IPS-18c (cell line): Measurements from ENCODE around the gene CA5A.
"Not testable (repeated sequence)": the region's sequence is repeated elsewhere in the genome, so short reads cannot be mapped to it uniquely, and the experiment has no call there.

Experiments
- H3K4me3 ChIP-seq: 2 replicates; pipeline ENCODE4 v1.7.0; 2013; ENCODE audit warnings: low read depth, mild to moderate bottlenecking, low read length, moderate library complexity; ENCODE audit not compliant: insufficient read depth
- H3K9me3 ChIP-seq: one replicate; pipeline ENCODE4 v1.6.1; 2013; ENCODE audit warnings: mild to moderate bottlenecking, low read length, moderate library complexity; ENCODE audit not compliant: control insufficient read depth, insufficient read depth

The CA5A gene

DNA sequence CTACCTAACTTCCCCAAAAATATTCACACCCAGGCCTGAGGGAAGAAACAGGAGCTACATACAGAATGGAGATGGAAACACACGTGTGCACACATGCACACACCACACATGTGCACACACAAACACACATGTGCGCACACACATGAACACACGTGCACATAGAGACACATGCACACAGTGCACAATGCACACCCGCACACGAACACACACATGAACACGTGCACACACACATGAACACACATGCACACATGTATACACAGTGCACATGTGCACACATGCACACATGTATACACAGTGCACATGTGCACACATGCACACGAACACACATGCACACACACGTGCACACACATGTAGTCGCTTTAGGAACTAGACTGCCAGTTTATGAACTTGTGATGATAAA, 18.8 kb downstream of the CA5A start:
- H3K9me3 ChIP-seq = no peaks in the 10 kb centered on the region
- no peak overlapping the region for H3K4me3 ChIP-seq

DNA sequence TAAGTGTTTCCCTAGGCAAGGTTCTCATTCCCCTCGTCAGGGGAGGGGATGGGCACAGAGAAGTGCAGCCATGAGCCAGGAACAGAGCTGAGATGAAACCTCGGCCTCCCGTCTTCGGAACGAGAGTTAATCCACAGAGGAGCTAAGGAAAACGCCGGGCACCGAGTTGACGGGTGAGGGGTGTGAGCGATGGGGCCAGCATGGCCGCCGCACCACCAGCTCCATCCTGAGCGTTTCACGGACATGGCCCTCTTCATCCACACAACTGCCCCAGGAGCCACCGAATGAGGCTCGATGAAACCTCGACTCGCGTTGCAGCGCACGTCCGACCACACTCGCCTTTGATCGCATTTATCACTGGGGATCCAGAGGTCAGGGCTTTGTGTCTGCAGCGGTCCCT, 21.5 kb downstream of the CA5A start:
- Histone ChIP-seq H3K9me3 (no peaks in the 10 kb centered on the region), H3K4me3 (no peak overlapping the region)

DNA sequence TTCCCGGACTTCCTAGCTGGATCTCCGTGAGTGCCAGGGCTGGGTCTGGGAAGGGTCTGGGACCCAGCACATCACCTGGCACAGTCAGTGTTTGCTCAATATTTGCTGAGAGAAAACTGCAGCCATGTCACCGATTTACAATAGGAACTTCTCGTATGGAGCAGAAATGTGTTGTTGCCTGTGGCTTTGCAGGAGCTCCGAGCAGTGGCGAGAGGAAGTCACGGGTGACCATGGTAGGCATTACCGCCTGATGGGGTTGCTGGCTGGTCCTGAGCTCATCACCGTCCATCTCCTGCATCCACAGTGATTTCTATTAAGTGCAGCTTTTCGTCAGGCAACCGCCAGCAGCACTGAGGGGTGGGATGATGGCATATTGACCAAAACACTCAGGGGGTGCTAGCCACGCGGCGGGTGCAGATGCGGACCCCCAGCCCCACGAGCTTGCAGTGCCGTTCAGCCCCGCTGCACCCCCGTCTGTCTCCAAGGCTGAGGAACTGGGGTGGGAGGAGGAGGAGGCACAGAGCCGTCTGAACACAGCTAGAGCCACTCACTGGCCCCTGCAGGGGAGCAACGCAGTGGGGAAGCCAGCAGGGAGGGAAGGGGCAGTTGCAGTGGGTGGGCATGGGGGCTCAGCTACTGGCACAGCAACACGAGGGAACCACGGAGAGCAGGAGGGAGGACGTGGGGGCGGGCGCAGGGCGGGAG, 22.2 kb downstream of the CA5A start:
- H3K4me3 ChIP-seq, H3K9me3 ChIP-seq: not testable (repeated sequence)

DNA sequence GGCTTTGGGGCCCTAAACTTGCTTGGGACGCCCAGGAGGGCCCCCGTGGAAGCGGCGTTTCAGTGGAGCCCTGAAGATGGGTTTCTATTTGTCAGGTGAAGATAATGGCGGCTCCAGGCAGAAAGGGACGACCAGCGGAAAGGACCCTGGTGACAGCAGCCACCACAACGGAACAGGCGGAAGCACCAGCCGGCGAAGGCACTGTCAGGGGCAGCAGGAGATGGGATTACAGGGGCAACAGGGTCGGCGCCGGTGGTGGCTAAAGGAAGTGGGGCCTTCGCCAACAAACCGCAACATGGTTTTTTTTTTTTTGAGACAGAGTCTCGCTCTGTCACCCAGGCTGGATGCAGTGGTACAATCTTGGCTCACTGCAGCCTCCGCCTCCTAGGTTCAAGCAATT, 23.6 kb downstream of the CA5A start:
- not testable (repeated sequence) for H3K9me3 ChIP-seq, H3K4me3 ChIP-seq

DNA sequence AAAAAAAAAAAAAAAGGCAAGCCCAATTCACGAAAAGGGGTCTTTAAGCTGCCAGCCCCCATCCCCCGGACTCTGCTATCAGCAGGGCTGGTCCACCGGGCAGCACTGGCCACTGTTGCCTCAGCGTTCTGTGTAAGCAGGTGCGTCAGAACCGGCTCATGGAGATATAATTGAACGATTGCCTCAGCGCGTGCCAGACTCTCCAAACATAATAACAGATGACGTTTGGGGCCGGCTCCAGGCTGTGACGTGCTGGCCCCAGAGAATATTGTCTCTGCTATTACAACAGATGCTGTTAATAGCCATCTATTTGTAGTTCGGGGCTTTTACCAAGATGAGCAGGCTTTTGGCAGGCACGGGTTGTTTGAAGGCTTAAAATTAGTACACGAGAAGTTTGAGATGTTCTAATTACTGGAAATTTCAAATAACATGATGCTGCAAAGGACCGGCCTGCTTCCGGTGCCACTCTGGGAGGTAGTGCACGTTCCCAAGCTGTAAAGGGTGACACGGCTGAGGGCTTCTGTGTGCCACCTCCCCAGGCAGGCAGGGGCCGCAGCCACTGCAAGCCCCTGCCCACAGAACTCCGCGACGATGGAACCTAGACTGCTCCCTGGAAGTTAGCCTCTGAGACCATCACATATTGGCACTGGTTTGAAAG, 25.1 kb downstream of the CA5A start:
- not testable (repeated sequence) for H3K4me3 ChIP-seq, H3K9me3 ChIP-seq

DNA sequence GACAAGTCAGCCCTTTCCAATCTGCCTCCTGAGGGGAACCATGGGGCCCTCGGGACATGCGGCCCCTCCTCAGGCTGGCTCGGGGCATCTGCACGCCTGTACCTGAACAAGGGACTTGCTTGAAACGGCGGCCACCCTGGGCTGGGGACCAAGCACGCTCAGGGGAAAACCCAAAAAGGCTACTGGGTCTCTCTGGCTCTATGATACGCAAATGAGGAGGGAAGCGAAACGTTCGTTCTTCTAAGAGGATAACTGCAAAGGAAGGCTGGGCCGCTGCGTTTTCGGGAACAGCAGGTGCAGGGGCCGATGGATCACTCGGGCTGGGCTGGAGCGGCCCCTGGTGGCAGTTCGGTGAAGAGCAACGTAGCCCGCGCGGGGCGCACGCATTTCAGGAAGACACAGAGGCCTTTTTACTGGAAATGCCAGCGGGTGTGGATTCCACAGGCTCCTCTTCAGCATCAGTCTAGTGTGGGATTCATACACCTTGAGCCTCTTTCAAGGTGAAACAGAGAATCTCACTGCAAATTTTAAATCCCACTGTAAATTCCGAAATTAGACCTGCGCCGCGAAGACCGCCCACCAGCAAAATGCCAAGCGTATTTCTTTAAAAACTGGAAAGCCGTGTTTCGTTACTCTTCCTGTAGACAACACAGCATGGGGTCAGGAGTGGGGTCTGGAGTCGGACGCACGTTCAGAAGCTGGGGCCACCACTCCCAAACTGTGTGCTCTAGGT, 27.0 kb downstream of the CA5A start:
- not testable (repeated sequence) for H3K9me3 ChIP-seq, H3K4me3 ChIP-seq

DNA sequence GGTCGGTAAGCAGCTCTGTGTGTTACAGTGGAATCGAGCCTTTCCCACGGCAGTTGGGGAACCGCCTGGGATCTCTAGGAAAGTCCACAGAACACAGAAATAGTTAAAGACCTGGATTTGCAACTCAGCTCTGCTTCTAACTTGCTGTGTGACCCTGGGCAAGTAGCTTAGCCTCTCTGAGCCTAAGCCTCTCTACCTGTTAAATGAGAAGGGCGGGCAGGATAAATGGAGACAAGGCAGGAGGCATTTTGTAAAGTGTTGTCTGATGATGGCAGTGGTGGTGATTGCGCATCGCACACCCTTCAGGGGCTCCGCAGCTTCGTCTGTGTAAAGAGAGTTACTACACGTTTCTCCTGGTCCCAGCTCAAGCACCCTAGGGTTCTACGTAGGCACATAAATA, 28.2 kb downstream of the CA5A start:
- not testable (repeated sequence) for H3K9me3 ChIP-seq, H3K4me3 ChIP-seq

DNA sequence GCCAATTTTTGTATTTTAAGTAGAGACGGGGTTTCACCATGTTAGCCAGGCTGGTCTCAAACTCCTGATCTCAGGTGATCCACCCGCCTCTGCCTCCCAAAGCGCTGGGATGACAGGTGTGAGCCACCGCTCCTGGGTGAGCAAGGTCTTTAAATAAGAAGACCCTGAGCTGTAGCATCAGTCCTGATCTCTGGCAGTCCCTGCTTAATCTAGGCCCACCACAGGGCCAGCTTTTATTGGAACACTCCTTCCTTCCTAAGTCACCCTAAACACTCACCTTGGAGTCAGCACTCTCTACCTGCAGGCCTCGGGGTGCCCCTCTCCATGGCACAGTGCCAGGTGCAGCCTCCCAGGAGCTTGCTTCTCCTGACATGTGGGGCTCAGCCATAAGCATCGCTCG, 30.8 kb downstream of the CA5A start:
- H3K4me3 ChIP-seq, H3K9me3 ChIP-seq: not testable (repeated sequence)

DNA sequence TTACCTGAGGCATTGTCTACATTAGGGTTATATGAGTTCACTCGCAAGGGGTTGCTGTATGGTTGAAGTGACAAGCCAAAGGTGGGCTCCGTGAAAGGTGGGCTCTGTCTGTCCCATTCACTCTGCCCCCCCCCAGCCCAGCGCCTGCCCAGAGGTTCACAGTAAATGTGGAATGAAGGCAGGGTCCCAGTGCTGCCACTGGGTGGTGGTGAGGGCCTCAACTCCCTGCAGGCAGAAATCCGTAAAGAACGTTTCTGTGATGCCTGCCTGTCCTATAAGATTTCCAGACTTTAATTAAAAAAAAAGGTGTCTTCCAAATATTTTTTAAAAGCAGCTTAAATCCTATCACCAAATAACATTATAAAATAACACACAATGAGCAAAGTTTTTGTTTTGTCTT, 31.4 kb downstream of the CA5A start:
- H3K9me3 ChIP-seq, H3K4me3 ChIP-seq: not testable (repeated sequence)

DNA sequence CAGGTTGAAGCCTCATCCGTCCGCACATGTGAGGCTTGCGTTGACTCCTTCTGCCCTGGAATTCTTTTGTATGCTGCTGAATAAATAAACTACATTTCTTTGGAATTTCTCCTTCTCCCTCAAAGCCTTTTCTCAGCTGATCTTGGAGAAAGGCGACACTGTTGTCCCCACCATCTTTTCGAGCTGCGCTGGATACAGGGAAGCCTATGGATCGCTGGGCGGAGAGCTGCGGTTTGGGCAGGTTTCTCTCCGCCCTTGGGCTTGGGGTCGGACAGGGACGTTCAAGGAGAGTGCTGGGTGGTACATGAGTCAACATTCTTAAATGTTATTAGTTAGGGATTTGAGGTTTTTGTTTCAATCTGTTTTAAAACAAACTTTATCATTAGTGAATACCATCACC, 35.8 kb downstream of the CA5A start:
- not testable (repeated sequence) for H3K9me3 ChIP-seq, H3K4me3 ChIP-seq

DNA sequence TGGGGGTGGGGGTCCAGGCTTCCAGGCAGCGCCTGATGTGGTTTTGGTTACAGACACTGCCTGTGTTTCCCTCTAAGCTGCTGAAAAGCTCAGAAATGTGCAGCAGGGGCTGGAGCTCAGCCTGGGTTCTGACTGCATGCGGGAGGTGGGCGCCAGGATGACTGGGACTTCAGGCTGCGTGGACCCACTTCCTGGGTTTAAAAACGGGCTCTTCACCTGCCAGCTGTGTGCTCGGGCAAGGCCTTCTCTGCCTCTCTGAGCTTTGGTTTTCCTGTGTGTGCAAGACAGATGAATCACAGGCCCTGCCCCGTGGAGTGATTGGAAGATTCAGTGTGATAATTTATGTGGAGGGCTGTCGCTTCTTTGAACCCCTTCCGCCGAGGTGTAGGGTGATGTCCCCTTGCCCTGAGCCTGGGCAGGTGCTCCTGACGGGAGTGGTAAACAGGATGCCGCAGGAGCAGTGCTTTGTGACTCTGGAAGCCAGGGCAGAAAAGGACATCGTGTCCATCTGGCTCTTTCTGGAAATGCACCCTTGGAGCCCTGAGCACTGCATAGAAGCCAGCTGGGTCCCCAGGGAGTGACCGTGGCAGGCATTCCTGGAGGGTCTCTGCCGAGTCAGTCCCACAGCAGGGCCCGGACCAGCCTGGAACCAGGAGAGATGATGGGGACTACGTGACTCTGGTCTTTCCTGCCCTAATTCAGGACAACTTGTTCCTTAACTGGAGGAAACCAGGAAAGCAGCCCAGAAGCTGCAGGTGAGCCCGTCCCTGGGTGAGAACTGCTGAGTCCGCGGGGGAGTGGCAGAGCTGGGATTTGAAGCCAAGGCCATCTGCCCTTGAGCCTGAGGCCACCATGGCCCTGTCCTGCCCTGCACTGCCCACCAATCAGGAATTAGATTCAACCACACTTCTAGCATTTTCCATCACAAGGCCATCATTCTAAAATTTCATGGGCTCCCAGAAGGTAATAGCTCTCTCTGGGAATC, 38.5 kb downstream of the CA5A start:
- Histone ChIP-seq H3K4me3 (no peak overlapping the region), H3K9me3 (no peaks in the 10 kb centered on the region)

DNA sequence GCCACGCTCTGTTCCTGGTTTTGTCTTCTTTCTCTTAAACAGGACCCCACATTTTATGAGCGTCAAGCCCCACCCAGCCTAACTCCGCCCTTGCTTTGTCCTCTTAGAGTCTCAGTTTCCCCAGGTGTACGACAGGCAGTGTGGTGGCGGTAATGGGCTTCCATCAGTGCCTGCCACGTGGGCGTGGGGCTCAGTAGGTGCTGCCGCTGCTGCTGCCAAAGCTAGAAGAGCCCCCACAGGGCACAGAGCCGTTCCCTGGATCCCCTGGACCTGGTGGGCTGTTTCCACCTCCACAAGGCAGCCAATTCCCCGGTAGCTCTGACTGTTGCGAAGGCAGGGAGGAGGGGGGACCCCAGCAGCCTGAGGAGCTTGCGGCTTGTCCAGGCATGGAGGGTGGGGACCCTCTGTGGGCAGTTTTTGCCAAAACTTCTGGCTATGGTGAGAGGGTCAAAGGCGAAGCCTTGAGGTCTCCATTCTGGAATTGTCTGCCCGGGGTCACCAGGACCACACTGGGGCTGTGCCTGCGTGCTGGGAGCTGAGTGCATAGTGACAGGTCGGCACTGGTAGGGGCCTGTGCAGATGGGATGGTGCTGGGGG, 39.3 kb downstream of the CA5A start:
- not testable (repeated sequence) for H3K4me3 ChIP-seq, H3K9me3 ChIP-seq

DNA sequence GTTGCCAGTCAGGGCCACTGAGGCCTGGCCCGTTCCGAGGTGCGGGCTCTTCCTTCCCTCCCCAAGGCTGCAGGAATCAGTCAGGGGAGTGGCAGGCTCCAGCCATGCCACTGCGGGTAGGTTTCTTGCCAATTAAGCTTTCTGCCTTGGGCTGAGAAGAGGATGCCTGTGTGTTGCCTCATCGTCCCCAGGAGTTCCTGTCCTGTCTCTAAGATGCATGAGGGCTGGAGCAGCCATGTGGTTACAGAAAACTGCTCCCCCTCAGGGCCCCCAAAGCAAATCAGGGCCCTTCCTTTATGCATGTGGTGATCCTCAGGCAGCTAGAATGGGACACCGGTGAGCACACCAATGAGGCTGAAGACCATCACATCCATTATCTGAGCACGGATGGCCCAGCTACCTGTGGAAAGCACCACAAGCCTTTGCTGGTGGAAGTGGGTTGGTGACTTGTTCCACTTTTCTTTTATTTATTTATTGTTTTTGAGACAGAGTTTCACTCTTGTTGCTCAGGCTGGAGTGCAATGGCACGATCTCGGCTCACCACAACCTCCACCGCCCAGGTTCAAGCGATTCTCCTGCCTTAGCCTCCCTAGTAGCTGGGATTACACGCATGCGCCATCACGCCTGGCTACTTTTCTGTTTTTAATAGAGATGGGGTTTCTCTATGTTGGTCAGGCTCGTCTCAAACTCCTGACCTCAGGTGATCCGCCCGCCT, 40.0 kb downstream of the CA5A start:
- H3K9me3 ChIP-seq, H3K4me3 ChIP-seq: not testable (repeated sequence)

DNA sequence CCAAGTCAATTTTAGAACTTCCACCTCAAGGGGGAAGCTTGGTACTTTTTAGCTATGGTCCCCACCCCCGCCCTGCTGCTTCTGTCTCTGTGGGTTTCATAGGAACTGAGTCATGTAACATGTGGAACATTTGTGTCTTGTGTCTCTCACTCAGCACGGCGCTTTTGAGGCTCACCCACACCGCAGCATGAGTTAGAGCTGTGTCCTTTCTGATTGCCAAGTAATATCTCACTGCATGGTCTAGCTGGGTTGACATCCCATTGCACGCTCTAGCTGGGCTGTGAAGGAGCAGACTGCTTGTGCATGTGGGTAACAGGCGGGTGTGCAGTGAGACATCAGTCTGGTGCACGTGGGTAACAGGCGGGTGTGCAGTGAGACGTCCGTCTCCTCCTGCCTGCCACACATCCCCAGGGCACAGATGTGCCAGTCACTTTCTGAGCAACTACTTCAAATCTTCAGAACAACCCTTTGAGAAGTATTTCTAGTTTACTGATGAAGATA, 40.6 kb downstream of the CA5A start:
- Histone ChIP-seq H3K9me3 (no peaks in the 10 kb centered on the region), H3K4me3 (no peak overlapping the region)

DNA sequence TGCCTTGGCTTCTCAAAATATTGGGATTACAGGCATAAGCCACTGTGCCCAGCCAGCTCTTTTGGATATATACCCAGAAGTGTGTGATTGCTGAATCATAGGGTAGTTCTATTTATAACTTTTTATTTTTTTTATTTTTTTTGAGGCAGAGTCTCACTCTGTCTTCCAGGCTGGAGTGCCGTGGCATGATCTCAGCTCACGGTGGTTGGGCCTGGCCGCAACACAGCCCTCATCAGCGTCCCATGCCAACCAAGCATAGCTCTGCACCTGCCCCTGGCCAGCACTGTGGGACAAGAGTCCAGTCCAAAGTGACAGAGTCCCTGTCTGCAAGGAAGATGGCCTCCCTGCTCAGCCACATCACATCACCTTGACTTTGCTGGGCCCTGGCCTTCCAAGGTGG, 42.3 kb downstream of the CA5A start:
- H3K9me3 ChIP-seq, H3K4me3 ChIP-seq: not testable (repeated sequence)

DNA sequence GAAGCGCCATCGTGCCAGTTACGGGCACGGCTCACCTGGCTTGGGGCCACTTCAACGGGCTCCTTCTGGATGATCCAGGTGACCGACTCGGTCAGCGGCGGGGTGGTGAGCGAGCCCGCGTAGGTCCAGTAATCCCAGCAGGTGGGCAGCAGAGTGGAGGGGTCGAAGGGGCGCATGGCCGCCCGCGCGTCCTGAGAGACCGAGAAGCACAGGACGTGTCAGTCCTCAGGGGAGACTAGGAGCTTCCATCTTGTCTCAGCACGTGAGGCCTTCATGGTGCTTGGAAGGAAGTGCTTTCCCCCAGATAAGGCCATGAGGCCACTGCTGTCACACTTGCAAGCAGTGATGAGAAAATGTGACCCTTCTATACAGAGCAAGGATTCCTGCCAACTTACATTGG, 44.6 kb downstream of the CA5A start:
- Histone ChIP-seq H3K9me3 (no peaks in the 10 kb centered on the region), H3K4me3 (no peak overlapping the region)
